Mesenteric fat pad (tissue), 1 donor: ENCODE data around the gene PTPRQ. TPM values are rescaled to one million over a fixed set of nuclear protein-coding genes. Genes with fewer than 3 reads are reported as not detected.
"Not testable (repeated sequence)": the region's sequence is repeated elsewhere in the genome, so short reads cannot be mapped to it uniquely, and the experiment has no call there.

Experiments
- DNase-seq: peaks from one replicate; pipeline ENCODE4 v3.0.0-alpha.2; 2020; ENCODE audit warnings: low spot score
- total RNA-seq: library from RNA; stranded (reverse); fragmentation: NEBNext Ultra II Directional; extraction: Animal tissue kit (Norgen Biotek cat#: 25700); gene quantifications from one replicate; pipeline ENCODE4 v1.2.1, GENCODE V29; 2021
- donor health status: DM: yes; HTN: yes; CAD: no.

The PTPRQ gene
- total RNA-seq, 1 donor from 2014 or later = 1.8 TPM

DNA sequence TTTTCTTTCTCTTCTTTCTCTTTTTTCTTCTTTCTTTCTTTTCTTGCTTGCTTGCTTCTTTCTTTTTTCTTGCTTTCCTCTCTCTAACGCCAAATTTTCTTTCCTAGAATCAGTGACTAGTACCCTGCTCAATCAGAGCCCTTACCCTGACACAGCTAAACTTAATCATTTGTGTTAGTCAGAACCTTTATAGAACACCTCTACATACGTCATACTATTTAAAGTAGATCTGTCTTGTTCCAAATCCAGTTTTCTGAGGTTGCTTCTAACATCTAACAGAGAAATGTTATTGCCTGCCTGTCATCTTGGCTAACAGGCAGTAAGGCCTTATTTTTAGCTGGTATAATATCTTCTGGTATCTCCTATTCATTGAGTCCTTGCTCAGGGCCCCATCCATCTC lies 197.9 kb downstream of the PTPRQ start:
- DNase-seq = no peak

DNA sequence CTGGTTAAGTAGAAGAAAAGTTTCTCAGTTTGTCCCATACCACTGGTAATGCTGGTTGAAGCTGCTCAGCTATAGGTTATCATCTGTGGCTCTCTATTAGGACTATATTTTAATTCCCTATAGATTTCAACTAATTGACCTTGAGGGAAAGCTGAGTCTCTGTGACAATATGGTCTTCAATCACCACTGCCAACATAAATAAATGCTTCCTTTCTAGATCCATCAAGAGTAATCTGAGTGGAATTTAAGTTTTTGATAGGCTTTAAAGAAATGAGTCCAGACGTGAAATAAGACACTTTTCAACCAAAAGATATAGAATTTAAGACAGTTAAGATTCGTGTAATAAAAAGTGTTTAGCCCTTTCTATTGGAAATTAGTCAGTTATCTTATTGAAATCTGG lies 199.9 kb downstream of the PTPRQ start:
- no peak for DNase-seq

DNA sequence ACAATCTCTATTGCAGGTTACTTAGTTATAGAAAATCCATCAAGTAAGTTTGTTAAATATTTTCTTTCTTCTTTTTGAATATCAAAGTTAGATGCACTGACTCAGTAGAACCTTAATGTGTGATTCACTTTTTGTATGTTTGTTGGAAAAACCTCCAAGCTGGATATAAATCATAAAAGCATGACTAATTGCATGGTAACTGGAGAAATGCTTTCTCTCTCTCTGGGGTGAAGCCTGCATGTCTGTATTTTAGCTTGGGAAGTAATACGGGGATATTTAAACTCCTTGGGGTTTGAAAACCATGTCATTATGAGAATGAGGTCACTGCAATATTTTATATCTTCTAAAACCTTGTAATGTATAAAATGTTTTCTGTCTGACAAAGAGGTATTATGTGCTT lies 204.8 kb downstream of the PTPRQ start:
- DNase-seq = no peak

DNA sequence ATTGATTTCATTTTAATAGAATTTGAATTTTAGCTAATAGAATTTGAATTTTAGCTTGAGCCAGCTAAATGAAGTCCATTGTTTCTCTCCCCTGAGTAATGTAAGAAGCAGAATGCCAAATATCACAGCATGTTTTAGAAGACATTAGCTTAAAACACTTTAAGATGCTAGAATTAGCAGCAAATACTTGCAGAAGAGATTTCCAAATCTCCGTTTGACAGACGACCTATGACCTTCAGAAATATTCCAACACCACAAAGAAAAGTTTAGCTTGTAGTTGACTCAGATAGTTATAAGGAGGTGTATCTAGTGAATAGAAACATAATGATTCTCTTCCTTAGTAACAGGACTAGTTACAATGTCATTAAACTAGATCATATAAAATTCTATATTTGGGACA lies 211.7 kb downstream of the PTPRQ start:
- DNase-seq = no peak

DNA sequence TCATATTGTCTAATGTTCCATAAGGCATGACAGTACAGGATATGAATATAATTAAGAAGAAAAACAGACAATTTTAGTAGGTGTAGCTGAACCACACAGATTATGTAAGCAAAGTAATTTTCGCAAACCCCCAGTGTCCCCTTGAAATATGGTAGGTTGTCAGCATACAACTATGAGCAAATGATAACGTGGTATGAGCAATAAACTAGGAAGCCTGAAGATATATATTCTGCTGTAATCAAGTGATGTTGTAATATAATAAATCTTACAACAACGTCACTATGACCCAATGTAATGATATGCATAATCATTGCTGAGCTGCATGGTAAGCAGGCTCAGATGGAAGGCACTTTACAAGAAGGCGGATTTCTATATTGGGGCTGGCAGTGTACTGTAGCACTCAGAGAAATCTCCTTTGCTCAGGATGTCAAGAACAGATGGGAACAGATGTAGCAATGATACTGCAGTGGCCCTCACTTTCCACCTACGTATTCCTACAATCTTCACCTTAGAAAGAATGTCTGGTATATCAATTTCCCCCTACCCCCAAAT lies 215.6 kb downstream of the PTPRQ start:
- no peak for DNase-seq

DNA sequence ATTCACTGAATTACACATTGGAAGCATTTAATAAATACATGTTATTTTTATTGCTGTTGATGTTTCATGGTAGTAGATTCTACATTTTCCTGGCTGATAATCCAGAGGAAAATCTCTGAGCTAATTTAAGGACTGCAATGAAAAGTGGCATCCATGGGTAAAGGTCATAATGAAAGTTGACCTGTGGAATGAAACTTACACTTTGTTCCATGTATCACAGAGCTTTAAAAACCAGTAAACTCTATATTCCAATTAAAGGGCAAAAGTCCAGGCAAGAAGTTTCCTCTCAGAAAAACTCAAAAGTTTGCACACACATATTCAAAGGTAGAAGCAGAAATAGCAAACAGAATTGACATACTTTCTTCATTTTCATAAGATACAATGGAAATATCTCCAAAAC lies 218.6 kb downstream of the PTPRQ start:
- DNase-seq = no peak

DNA sequence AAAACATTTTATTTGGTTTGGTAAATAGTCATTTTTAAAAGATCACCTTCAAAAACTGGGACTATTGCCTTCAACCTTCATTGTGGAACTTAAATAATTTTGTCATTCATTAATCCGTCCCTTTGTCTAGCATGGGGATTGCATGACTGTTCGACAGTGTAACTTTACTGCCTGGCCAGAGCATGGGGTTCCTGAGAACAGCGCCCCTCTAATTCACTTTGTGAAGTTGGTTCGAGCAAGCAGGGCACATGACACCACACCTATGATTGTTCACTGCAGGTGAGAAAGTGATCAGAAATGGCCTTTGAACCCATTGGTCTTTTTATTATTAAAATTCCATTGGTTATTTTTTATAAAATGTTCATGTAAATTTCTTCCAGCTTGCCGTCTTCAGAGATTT lies 226.2 kb downstream of the PTPRQ start:
- no peak for DNase-seq

DNA sequence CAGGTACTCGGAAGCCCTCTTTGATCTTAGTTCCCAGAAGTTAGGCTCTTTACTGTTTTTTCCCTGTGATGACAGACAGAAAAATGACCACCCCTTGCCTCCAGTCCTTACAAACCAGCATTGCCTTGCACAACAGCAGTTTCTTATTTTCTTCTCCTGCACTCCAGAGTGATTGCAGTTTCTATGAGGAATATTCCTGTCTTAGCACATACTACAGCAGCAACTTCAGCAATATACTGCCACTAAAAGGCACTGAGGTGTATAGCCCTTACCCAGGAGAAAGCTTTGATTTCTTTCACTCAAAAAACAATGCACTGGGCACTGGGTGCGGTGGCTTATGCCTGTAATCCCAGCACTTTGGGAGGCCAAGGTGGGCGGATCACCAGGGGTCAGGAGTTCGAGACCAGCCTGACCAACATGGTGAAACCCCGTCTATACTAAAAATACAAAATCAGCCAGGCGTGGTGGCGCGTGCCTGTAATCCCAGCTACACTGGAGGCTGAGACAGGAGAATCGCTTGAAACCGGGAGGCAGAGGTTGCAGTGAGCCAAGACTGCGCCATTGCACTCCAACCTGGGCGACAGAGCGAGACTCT lies 232.1 kb downstream of the PTPRQ start:
- DNase-seq = not testable (repeated sequence)

DNA sequence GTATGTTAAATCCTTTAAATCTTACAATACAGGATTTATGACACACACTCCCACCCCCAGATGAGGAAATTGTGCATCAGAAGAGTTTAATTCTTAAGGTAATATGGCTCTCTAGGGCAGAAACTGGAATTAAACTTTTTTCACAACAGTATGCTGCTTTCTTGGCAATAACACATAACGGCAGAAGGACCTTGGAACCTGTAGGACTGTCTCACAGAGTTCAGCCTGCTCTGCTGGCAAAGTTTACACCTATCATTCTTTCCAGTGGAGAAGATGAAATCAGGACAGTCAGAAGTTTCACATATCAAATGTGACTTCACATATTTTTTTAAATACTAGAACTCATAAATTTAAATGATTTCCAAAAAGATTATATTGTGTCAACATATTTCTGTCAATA lies 232.8 kb downstream of the PTPRQ start:
- no peak for DNase-seq

DNA sequence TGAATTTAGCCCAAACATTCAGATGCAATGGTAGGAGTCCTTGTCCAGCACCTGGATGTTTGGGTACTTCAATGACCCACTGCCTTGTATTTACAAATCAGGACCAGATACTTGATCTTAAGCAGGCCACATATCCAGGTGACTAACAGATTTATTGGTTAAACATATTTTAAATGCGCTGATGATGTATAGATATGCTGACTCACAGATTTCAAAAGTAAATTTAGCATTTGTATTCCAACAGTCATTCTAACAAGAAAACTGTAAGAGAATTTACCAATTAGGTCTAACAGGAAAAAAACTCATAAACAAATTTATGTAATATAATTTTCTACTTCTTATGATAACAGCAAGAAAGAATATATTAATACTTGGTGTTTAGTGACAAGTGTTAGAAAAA lies 234.0 kb downstream of the PTPRQ start:
- no peak for DNase-seq

DNA sequence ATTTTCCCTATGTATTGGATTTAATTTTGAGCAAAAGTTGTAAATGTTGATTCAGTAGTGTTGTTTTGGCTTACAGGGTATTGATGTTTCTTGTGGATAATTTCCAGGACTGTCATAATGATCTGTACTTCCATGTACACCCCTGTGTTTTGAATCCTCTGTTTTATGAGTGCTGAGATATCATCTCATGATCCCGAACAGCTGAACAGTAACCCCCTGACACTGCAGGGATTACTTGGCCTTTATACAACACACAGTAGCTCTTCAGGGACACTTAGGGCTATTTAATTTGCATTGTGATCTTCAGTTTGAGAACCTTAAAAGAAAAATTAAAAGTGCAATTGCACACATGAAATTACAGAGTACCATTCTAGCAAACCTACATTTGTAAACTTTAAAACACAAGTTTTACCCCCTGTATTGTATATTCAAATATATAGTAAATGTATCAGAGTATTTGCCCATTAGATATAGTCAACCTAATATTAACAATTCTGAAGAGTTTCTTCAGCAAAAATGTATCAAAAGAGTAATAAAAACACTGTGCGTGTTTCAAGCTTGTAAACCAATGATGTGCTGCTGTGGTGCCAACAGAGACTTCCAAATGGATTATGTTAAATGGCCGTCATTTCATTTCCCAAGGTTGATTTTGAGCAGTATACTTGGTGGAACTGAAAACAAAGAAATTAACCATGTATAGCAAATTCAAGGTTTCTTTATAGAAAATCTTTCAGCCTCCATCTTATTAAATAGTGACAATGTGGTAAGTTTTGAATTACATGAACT lies 235.5 kb downstream of the PTPRQ start:
- DNase-seq = no peak

DNA sequence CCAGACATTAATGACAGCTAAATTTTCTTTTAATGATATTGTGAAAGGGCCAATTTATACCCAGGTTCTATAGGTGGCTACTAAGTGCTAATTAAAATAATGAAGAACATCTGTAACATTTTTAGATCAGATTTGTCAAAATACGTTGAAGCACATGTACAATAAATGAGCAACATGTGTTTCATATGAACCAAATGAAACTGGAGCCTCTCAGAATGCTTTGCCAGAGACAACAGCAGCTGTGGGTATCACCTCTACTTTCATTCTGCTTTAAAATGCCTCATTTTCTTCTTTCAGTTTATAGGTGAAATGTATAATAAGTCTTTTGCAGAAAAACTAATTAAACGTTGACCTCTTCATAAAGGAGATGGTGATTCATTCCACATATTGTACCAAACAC lies 237.3 kb downstream of the PTPRQ start:
- no peak for DNase-seq

DNA sequence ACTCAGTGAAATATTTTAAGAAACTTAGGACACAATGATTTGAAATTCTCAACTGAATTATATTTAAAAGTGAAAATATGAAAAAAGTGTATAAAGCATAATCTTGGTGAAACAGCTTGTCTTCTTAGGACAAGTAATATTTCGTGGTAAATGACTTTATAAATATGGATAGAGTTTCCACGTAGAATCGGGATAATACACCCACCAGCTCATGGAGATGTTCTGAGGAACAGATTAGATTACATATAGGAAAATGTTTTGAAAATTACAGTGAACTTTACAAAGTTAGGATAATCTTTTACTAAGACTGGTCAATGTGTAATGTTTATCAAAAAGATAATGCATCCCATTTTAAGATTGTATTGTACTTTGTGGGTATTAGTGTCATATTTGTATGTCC lies 237.8 kb downstream of the PTPRQ start:
- DNase-seq = no peak

DNA sequence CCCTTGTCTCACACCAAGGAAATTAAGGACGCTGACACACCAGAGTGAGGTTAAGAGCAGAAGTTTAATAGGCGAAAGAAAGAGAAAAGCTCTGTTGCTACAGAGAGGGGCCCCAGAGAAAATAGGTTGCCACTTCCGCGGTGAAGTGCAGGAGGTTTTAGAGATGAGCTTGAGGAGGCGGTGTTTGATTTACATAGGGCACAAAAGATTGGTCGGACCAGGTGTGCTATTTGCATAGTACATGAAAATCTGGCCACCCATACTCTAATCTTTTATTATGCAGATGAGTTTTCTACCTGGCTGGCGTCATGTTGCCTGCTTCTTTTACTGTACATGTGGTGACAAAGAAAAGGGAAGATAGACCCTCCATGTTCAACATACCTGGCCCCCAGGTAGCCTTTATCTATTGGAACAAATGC lies 240.1 kb downstream of the PTPRQ start:
- no peak for DNase-seq

DNA sequence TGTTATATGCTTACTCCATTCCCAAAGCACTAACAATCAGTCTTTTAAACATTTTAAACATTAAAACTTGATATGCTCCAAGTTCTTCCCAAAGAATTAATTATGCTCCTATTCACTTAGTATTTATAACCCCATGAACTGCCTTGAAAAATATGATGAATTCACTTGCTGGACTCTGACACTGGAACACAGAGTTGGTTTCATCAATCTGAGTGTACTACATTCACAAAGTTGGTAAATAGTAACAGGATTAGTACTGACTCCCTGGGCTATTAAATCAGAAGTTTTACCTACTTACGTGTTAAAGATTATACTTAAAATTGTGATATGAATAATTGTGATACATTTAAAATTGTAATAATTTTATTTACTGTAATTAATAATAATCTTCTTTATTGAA lies 246.1 kb downstream of the PTPRQ start:
- no peak for DNase-seq

DNA sequence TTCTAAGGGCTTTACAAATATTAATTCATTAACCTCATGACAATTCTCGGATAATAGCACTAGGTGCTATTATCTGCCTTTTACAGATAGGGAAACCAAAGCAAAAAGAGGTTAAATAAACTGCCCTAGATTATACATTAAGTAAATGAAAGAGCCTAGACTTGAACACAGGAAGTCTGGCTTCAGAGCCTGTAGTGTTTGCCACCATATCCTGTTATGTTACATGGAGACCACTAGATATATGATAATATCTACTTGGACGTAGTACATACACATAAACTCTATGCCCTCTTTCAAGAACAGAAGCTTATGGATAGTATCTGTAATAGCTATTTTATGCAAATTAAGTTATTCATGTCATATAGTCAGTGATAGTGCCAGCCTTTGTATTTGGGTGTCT lies 246.5 kb downstream of the PTPRQ start:
- DNase-seq = no peak

DNA sequence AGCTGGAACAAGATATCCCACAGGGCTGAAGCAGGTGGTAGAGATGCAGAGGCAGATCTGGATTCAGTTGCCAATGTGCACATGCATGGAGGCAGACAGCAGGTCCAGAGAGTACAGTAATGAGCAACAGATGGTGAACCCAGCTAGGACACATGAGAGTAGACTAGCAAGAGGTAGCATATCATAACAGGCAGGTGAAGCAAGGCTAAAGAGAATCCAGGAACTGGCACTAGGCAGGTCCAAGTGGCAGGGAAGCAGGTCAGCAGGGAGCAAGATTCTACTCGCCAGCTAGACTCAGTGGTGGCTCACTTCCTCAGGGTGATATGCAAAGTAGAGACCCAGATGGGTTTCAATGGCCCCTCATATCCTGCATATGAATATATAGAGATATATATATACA lies 248.1 kb downstream of the PTPRQ start:
- DNase-seq = no peak

DNA sequence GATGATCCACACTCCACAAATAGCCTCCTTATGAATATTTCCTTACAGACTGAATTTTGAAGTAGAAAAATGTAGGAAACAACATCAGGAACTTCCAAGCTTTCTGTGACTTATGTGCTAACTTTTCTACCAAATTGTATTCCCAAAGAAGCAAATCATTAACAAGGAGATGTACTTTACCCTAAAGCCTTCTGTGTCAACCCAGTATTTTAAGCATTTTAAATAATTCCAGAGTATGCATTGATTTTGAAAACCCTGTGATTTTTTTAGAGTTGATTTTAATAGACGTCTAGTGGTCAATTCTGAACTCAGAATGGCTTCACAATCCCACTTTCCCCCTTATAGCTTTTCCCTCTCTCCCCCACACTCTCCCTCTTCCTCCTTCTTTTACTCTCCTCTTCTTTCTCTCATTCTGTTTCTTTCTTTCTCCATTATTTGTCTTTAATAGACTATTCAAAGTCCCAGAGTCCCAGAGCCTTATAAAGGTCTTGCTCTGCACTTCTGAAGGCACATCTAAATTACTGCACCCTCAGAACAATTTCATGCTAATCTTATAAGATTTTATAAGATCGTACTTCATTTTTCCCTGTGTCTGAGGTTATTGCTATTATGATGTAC lies 253.3 kb downstream of the PTPRQ start:
- DNase-seq = no peak

DNA sequence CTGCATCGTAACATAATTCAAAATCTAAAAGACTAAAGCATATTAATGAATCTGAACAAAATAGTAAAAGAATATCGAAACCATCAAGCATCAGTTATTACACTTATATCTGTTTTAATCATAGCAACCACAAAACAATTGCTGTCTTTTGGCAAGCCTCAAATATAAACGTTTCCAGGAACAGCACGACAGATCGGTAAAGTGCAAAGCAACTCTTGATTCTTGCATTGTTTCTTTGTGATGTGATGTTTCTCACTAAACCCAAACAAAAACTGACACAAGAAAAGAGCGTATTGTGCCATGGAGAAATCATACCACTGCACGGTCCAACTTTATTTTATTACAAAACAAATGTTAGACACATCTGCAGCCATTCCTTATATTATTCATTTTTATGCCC lies 254.2 kb downstream of the PTPRQ start:
- DNase-seq = no peak

DNA sequence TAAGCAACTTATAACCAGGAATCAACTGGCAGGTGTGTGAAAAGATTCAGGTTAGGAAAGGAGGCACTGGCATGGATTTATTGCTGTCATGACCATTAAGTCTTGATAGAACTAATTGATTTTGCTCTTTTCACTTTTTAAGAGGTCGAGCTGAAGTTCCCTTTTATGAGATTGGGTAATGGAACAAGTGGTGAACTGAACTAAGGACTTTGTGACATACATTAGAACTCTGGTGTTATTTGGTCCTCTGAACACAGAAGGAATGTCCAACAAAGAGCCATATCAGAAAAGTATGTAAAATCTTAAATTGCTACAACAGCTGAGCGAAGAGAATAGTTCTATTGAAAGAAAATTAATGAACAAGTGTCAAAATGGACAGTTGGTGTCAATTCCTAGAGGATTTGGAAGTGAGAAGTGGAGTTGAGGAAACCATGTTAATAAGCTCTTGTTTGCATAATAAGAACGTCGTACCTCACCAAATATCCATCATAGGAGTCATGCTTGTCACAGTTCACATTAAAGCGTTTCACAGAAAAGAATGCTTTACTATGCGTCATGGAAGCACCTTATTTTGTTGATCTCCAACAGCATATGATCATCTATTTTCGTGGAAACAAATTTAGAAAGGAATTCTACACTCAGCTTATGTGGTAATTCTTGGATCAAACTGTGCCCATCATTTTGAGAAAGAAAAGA lies 255.0 kb downstream of the PTPRQ start:
- no peak for DNase-seq

DNA sequence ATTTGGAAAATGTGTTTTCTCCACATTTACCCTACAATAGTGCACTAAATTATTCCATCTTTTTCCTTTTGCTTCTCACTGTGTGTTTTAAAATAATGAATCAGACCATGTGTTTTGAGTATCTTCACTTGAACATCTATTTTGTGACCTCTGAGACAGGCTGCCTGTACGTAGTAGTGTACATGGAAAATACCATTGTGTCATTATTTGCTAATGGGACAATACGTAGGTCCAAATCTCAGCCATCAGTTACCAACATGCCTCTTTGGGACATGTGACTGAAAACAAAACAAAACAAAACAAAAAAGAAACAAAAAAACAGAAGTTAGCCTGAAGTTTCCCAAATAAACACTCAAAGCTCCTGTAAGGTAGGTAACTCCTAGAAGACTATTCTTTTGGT lies 256.3 kb downstream of the PTPRQ start:
- no peak for DNase-seq

DNA sequence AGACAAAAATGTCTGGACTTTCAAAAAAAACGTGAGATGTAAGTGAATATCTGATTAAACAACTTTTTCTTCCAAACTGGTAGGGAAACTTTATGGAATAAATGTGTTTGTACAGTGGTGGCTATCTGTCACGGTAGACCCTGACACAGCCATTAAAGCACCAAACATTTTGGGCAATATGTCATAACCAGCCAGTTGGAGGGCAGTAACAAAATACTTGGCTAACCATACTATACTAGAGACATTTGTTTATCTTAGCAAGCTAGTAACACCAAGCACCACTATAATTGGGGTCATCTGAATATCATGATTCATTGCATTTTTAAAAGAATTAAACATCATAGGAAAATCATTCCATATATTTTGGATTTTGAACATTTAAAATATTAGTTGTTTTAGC lies 257.4 kb downstream of the PTPRQ start:
- no peak for DNase-seq
